ENCODE data around the gene CCR9.

CCR9 gene

GRCh38 chr3:45946875-45947274, 60.5 kb downstream of the CCR9 start:
- POLR2A ChIA-PET: no interaction called here
- TF ChIP-seq, protein P1, sequence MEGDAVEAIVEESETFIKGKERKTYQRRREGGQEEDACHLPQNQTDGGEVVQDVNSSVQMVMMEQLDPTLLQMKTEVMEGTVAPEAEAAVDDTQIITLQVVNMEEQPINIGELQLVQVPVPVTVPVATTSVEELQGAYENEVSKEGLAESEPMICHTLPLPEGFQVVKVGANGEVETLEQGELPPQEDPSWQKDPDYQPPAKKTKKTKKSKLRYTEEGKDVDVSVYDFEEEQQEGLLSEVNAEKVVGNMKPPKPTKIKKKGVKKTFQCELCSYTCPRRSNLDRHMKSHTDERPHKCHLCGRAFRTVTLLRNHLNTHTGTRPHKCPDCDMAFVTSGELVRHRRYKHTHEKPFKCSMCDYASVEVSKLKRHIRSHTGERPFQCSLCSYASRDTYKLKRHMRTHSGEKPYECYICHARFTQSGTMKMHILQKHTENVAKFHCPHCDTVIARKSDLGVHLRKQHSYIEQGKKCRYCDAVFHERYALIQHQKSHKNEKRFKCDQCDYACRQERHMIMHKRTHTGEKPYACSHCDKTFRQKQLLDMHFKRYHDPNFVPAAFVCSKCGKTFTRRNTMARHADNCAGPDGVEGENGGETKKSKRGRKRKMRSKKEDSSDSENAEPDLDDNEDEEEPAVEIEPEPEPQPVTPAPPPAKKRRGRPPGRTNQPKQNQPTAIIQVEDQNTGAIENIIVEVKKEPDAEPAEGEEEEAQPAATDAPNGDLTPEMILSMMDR (IDR thresholded peaks at IDR 0.05; ENCODE audit: control extremely low read depth, extremely low read depth, low read depth, missing control alignments): no peak
- DNase-seq (ENCODE audit: extremely low spot score): no peak
- CTCF ChIA-PET: interaction anchor here (1.0 to 14.3 kb wide), 3 partner anchors 12 to 436 kb away, joined by 3 to 377 read pairs (median 13); no protein-coding TSS in a partner anchor

DNA sequence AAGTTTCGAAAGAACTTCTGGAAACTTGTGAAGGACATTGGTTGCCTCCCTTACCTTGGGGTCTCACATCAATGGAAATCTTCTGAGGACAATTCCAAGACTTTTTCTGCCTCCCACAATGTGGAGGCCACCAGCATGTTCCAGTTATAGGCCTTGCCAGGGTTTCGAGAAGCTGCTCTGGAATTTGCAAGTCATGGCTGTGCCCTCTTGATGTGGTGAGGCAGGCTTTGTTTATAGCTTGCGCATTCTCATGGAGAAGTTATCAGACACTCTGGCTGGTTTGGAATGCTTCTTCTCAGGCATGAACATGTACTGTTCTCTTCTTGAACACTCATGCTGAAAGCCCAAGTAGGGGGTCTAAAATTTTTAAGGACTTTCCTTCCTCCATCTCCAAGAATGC, 61.0 kb downstream of the CCR9 start:
- DNase-seq (ENCODE audit: extremely low spot score): no peak
- POLR2A ChIA-PET: no interaction called here
- CTCF ChIA-PET: interaction anchor here (0.8 to 14.3 kb wide), 6 partner anchors 9 to 436 kb away, joined by 3 to 377 read pairs (median 4); no protein-coding TSS in a partner anchor
- TF ChIP-seq, protein P1 (IDR thresholded peaks at IDR 0.05; ENCODE audit: control extremely low read depth, extremely low read depth, low read depth, missing control alignments): no peak

DNA sequence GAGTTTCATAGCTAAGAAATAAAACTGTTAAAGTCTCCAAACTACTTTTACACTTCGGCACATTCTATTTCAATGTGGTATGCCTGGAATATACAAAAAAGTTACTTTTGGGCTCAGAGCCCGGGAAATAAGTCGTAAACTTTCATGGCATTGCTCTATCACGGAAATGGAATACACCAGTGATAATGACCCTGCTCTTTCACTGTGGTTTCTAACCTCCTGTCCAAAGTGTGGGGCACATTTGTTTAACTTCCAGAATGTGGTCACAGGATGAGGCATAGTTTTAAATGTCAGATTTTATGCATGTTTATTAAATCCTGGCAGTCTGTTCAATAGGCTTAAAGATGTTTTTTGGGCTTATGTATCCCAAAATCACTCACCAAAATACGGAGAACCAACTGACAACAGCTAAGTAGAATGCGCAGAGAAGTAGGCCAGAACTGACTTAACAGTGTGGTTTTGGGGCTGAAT, 62.0 kb downstream of the CCR9 start:
- CTCF ChIA-PET: interaction anchor here (0.8 to 14.3 kb wide), 6 partner anchors 9 to 135 kb away, joined by 3 to 377 read pairs (median 5); no protein-coding TSS in a partner anchor
- POLR2A ChIA-PET: no interaction called here

DNA sequence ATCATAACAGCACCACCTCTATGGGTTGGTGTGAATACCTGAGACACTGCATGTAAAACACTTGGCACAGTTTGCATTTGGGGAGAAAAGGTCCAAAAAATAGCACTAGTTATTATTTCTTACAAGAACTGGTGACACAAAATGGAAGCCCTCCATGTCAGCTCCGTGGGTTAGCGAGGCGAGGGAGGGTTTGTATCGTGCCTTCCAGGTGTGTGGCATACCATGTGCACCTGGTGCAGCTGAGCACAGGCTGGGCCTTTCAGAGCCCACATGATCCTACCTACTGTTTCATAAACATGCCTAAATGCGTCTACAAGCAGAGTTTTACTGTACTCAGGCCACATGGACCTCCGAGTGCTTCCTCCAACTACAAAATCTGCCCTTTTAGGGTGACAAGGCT, 62.5 kb downstream of the CCR9 start:
- CTCF ChIA-PET: interaction anchor here (0.8 to 14.3 kb wide), 5 partner anchors 10 to 134 kb away, joined by 3 to 377 read pairs (median 7); no protein-coding TSS in a partner anchor
- no peak for DNase-seq (ENCODE audit: extremely low spot score)
- POLR2A ChIA-PET: no interaction called here
- TF ChIP-seq, protein P1 (IDR thresholded peaks at IDR 0.05; ENCODE audit: control extremely low read depth, extremely low read depth, low read depth, missing control alignments): no peak

More for the DNA sequence above, 62.0 kb downstream of the CCR9 start:
- DNase-seq (ENCODE audit: extremely low spot score): no peak
- TF ChIP-seq, protein P1 (IDR thresholded peaks at IDR 0.05; ENCODE audit: control extremely low read depth, extremely low read depth, low read depth, missing control alignments): no peak

DNA sequence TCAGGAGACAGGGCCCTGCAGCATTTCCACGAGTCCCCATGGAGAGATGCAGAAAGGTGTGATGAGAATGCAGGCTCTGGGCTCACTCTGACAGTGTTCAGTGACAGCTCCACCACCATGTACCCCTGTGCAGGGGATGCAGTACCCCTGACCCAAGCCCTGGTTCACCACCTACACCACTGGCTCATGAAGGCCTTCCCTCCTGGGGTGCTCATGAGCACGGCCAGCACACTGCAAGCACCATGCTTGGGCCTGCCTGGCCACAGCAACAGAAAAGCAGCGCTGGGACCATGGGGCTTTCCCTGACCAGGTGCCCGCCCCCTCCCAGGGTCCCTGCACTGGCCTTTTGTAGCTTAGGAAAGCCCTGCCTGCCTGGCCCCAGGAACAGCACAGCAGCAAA, 63.1 kb downstream of the CCR9 start:
- POLR2A ChIA-PET: no interaction called here

DNA sequence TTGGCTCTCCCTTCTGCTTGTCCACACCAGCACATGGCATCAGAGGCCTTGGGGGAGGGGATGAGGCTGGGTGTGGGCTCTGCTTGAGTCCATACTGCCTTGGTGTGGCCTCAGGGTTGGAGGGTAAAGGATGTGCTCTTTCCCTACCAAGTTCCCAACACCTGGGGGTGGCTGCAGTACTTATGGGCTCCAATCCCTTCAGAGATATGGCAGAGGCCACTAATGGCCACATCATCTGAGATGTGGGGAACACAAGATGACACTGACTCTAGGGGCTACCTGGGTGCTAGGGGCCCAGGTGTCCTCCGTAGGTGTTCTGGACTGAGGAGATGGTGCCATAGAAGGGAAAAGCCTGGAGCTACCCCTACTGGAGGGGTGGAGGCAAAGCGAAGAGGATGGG, 63.8 kb downstream of the CCR9 start:
- ChIA-PET CTCF (interaction anchor here (2.8 kb wide), 1 partner anchor 11 kb away, joined by 20 read pairs; no protein-coding TSS in a partner anchor), POLR2A (no interaction called here)

More for the DNA sequence above, 63.1 kb downstream of the CCR9 start:
- CTCF ChIA-PET: interaction anchor here (0.8 to 14.3 kb wide), 5 partner anchors 10 to 133 kb away, joined by 3 to 377 read pairs (median 7); no protein-coding TSS in a partner anchor
- no peak for DNase-seq (ENCODE audit: extremely low spot score)
- TF ChIP-seq, protein P1 (IDR thresholded peaks at IDR 0.05; ENCODE audit: control extremely low read depth, extremely low read depth, low read depth, missing control alignments): no peak

More for the DNA sequence above, 63.8 kb downstream of the CCR9 start:
- TF ChIP-seq, protein P1 (IDR thresholded peaks at IDR 0.05; ENCODE audit: control extremely low read depth, extremely low read depth, low read depth, missing control alignments): no peak
- no peak for DNase-seq (ENCODE audit: extremely low spot score)

Data from GM10248 (cell line).